Measurements from ENCODE around the gene RAD9B. TPM values are rescaled to one million over a fixed set of nuclear protein-coding genes. Genes with fewer than 3 reads are reported as not detected.

The RAD9B gene
- total RNA-seq, 1 experiment from 2014 or later, result 1.0 TPM

DNA sequence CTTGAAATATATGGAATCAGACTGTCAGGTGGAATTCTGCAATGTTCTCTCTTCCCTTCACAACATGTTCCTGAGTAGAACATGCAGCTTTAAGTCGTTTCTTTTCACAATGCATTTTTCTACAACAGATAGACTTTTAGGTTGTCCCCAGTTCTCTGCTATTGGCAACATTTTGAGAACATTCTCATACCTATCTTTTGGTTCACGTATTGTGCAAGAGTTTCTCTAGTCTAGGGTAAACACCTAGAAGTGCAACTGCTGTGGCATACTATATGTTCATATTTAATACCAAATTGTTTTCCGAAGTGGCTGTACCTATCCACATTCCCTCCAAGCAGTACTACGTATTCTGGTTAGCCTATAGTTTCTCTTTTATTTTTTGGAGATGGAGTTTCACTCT, 48.9 kb downstream of the RAD9B start:
- Mint-ChIP-seq H3K27ac (ENCODE audit: low read depth, unreplicated experiment) (peak overlapping the region; percentile 85), H3K27me3 (ENCODE audit: insufficient read depth, unreplicated experiment) (no peaks in the 10 kb centered on the region), H3K4me1 (ENCODE audit: insufficient read depth, unreplicated experiment) (peaks cover 63% of the 10 kb centered on the region), H3K36me3 (ENCODE audit: insufficient read depth, unreplicated experiment) (peaks cover 68% of the 10 kb centered on the region), H3K9me3 (ENCODE audit: unreplicated experiment) (no peaks in the 10 kb centered on the region), H3K4me3 (ENCODE audit: unreplicated experiment) (peak overlapping the region; percentile 26)
- peak; percentile 30 for DNase-seq (ENCODE audit: unreplicated experiment)
- intact Hi-C loops (cut with micrococcal nuclease), result no loop called here
- BruUV-seq (replicated peaks), result no TSS peak
- ChIA-PET POLR2A (interaction anchor here (0.9 to 17.1 kb wide), 7 partner anchors 9 to 51 kb away, joined by 3 to 351 read pairs (median 4); no protein-coding TSS in a partner anchor), CTCF (interaction anchor here (1.3 to 3.9 kb wide), 4 partner anchors 7 to 50 kb away, joined by 3 to 35 read pairs (median 22); no protein-coding TSS in a partner anchor)
- TF ChIP-seq, protein P1, sequence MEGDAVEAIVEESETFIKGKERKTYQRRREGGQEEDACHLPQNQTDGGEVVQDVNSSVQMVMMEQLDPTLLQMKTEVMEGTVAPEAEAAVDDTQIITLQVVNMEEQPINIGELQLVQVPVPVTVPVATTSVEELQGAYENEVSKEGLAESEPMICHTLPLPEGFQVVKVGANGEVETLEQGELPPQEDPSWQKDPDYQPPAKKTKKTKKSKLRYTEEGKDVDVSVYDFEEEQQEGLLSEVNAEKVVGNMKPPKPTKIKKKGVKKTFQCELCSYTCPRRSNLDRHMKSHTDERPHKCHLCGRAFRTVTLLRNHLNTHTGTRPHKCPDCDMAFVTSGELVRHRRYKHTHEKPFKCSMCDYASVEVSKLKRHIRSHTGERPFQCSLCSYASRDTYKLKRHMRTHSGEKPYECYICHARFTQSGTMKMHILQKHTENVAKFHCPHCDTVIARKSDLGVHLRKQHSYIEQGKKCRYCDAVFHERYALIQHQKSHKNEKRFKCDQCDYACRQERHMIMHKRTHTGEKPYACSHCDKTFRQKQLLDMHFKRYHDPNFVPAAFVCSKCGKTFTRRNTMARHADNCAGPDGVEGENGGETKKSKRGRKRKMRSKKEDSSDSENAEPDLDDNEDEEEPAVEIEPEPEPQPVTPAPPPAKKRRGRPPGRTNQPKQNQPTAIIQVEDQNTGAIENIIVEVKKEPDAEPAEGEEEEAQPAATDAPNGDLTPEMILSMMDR (IDR thresholded peaks at IDR 0.05; ENCODE audit: unreplicated experiment), result no peak

Other genes with a start within 250 kb of the RAD9B start
- gene ATP2A2, start 221.1 kb upstream of the RAD9B start, total RNA-seq (2022), result 272 and 308 TPM in 2 replicates
- 76.3 and 87.1 TPM in 2 replicates for gene ANAPC7, start 98.6 kb upstream of the RAD9B start, total RNA-seq (2022)
- 230 and 245 TPM in 2 replicates for gene ARPC3, start 52.0 kb upstream of the RAD9B start, total RNA-seq (2022)
- gene GPN3, start 34.1 kb upstream of the RAD9B start, total RNA-seq (2022), result 16.1 and 18.1 TPM in 2 replicates
- 19.9 and 25.8 TPM in 2 replicates for gene FAM216A, start 33.5 kb upstream of the RAD9B start, total RNA-seq (2022)
- 125 and 131 TPM in 2 replicates for gene VPS29, start 220 bp upstream of the RAD9B start, total RNA-seq (2022)
- gene PPTC7, start 81.0 kb downstream of the RAD9B start, total RNA-seq (2022), result 32.0 and 36.5 TPM in 2 replicates
- gene TCTN1, start 111.8 kb downstream of the RAD9B start, total RNA-seq (2022), result 36.5 and 38.9 TPM in 2 replicates
- not detected in 2 replicates for gene HVCN1, start 186.8 kb downstream of the RAD9B start, total RNA-seq (2022)
- 79.4 and 94.6 TPM in 2 replicates for gene PPP1CC, start 240.6 kb downstream of the RAD9B start, total RNA-seq (2022)

Measured in MCF 10A (cell line).